ENCODE data around the gene ADAM22. TPM values are rescaled to one million over a fixed set of nuclear protein-coding genes. Genes with fewer than 3 reads are reported as not detected.

The ADAM22 gene
- total and polyA plus RNA-seq, 4 donors = 0.04 to 0.61 (median 0.15) TPM

DNA sequence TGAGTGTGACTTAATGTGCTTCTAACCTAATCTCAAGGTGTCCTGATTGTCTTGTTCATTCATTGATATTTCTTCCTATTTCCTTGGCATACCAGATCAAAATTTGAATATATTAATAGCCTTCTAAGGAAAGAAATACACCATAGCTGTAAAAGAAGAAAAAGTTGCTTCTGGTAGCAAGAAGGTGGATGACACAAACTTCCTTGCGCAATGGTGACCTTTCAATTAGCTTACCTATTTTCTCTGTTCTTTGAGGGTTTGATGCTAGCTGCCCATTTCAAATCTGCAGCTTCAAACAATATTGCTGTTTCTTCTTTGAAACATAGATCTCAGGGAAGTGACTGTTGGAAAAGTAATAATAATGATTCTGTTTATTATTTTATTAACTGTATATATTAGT is 108.8 kb downstream of the ADAM22 start:
- no peak for TF ChIP-seq HNF4G (IDR thresholded peaks at IDR 0.05)
- TF ChIP-seq, protein P1, sequence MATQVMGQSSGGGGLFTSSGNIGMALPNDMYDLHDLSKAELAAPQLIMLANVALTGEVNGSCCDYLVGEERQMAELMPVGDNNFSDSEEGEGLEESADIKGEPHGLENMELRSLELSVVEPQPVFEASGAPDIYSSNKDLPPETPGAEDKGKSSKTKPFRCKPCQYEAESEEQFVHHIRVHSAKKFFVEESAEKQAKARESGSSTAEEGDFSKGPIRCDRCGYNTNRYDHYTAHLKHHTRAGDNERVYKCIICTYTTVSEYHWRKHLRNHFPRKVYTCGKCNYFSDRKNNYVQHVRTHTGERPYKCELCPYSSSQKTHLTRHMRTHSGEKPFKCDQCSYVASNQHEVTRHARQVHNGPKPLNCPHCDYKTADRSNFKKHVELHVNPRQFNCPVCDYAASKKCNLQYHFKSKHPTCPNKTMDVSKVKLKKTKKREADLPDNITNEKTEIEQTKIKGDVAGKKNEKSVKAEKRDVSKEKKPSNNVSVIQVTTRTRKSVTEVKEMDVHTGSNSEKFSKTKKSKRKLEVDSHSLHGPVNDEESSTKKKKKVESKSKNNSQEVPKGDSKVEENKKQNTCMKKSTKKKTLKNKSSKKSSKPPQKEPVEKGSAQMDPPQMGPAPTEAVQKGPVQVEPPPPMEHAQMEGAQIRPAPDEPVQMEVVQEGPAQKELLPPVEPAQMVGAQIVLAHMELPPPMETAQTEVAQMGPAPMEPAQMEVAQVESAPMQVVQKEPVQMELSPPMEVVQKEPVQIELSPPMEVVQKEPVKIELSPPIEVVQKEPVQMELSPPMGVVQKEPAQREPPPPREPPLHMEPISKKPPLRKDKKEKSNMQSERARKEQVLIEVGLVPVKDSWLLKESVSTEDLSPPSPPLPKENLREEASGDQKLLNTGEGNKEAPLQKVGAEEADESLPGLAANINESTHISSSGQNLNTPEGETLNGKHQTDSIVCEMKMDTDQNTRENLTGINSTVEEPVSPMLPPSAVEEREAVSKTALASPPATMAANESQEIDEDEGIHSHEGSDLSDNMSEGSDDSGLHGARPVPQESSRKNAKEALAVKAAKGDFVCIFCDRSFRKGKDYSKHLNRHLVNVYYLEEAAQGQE (IDR thresholded peaks at IDR 0.05) = no peak
- TF ChIP-seq HNF4A (conservative IDR thresholded peaks at IDR 0.05) = no peak
- no peak for TF ChIP-seq TAF1 (conservative IDR thresholded peaks at IDR 0.05)
- no peak for TF ChIP-seq SP1 (IDR thresholded peaks at IDR 0.05)
- no peak overlapping the region for H3K27ac ChIP-seq (ENCODE audit: low read depth in 1 of 2, low read length in 2 of 2)
- 97% methylated on average over 1 of the region's 1 CpG for WGBS
- DNase-seq (ENCODE audit: low spot score) = no peak
- H3K9me3 ChIP-seq (ENCODE audit: control insufficient read depth in 4 of 4, low read length in 3 of 4) = no peaks in the 10 kb centered on the region
- H3K4me1 ChIP-seq (ENCODE audit: control insufficient read depth in 4 of 4, insufficient read depth in 4 of 4, low read length in 3 of 4) = peaks cover 0 to 14% (median 3%) of the 10 kb centered on the region in 4 donors
- H3K27me3 ChIP-seq (ENCODE audit: control insufficient read depth in 4 of 4, insufficient read depth in 4 of 4, low read length in 3 of 4) = no peaks in the 10 kb centered on the region
- H3K9ac ChIP-seq (ENCODE audit: low read depth in 1 of 2, low read length in 2 of 2) = no peak overlapping the region
- no peaks in the 10 kb centered on the region for H3K36me3 ChIP-seq (ENCODE audit: control insufficient read depth in 4 of 4, insufficient read depth in 3 of 4, low read depth in 1 of 4, low read length in 3 of 4)
- H3K4me3 ChIP-seq (ENCODE audit: low read depth in 1 of 3, low read length in 3 of 3) = no peak overlapping the region

- Histone ChIP-seq H3K27me3 (ENCODE audit: control insufficient read depth in 4 of 4, insufficient read depth in 4 of 4, low read length in 3 of 4) (no peaks in the 10 kb centered on the region), H3K36me3 (ENCODE audit: control insufficient read depth in 4 of 4, insufficient read depth in 3 of 4, low read depth in 1 of 4, low read length in 3 of 4) (no peaks in the 10 kb centered on the region), H3K9ac (ENCODE audit: low read depth in 1 of 2, low read length in 2 of 2) (no peak overlapping the region), H3K27ac (ENCODE audit: low read depth in 1 of 2, low read length in 2 of 2) (no peak overlapping the region), H3K4me3 (ENCODE audit: low read depth in 1 of 3, low read length in 3 of 3) (no peak overlapping the region), H3K4me1 (ENCODE audit: control insufficient read depth in 4 of 4, insufficient read depth in 4 of 4, low read length in 3 of 4) (peaks cover 0 to 14% (median 3%) of the 10 kb centered on the region in 4 donors), H3K9me3 (ENCODE audit: control insufficient read depth in 4 of 4, low read length in 3 of 4) (no peaks in the 10 kb centered on the region)
- TF ChIP-seq RAD21 (IDR thresholded peaks at IDR 0.05) = no peak
- no peak for TF ChIP-seq GABPA (IDR thresholded peaks at IDR 0.05 in 1 of 2, conservative IDR thresholded peaks at IDR 0.05 in 1 of 2)
- TF ChIP-seq ZBTB33 (IDR thresholded peaks at IDR 0.05) = no peak
- WGBS = 91% methylated on average over 2 of the region's 2 CpGs
- DNase-seq (ENCODE audit: low spot score) = no peak
Measured at GRCh38 chr7:88044069-88044468, 110.0 kb downstream of the ADAM22 start.

DNA sequence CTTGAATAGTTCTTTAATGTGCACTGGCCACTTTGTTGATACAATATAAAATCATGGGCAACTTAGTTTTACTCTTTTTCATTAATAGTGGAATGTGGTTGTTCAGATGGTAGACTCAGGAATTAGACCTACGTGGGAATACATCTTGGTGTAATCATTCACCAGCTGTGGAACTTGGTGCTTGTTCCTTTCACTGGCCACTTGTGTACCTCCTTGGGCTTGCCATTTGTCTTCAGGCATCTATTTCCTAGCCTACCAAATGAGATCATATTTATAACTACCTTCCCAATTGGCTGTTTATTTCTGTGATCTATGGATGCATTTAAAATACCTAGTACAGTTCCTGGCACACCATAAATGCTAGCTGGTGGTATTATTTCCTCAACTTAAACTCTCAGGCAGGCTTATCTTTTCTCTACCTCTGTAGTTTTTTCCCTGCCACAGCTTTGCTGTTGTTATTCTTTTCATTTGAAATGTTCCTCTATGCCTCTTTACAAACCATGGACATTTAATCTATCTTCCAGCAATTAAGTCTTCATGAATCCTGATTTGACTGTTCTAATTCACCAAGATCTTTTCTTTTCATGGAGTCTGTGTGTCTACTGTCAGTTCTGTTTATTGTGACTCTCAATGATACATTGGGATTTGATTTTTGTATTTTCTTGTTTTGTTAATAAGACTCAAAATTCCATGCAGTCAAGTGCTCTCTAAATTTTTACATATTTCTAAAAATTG is 113.0 kb downstream of the ADAM22 start:
- Histone ChIP-seq H3K4me3 (ENCODE audit: low read depth in 1 of 3, low read length in 3 of 3) (no peak overlapping the region), H3K9ac (ENCODE audit: low read depth in 1 of 2, low read length in 2 of 2) (no peak overlapping the region), H3K27ac (ENCODE audit: low read depth in 1 of 2, low read length in 2 of 2) (no peak overlapping the region), H3K9me3 (ENCODE audit: control insufficient read depth in 4 of 4, low read length in 3 of 4) (no peaks in the 10 kb centered on the region), H3K4me1 (ENCODE audit: control insufficient read depth in 4 of 4, insufficient read depth in 4 of 4, low read length in 3 of 4) (peaks cover 0 to 14% (median 3%) of the 10 kb centered on the region in 4 donors), H3K27me3 (ENCODE audit: control insufficient read depth in 4 of 4, insufficient read depth in 4 of 4, low read length in 3 of 4) (no peaks in the 10 kb centered on the region), H3K36me3 (ENCODE audit: control insufficient read depth in 4 of 4, insufficient read depth in 3 of 4, low read depth in 1 of 4, low read length in 3 of 4) (no peaks in the 10 kb centered on the region)
- TF ChIP-seq RAD21 (IDR thresholded peaks at IDR 0.05) = no peak
- no peak for TF ChIP-seq SP1 (IDR thresholded peaks at IDR 0.05)
- TF ChIP-seq, protein P2, sequence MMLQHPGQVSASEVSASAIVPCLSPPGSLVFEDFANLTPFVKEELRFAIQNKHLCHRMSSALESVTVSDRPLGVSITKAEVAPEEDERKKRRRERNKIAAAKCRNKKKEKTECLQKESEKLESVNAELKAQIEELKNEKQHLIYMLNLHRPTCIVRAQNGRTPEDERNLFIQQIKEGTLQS (IDR thresholded peaks at IDR 0.05) = no peak
- TF ChIP-seq HNF4G (IDR thresholded peaks at IDR 0.05) = no peak
- no peak for DNase-seq (ENCODE audit: low spot score)
- 78% methylated on average over 1 of the region's 1 CpG for WGBS

Measured in liver (tissue), 9 donors.